Measurements from ENCODE around the gene ZNF580.
A peak's percentile ranks its signal among the peaks of the same experiment; 100 is the strongest.

ZNF580 gene

GRCh38 chr19:55635856-55636440, 4.9 kb upstream of the ZNF580 start:
- Histone ChIP-seq H3K9ac (ENCODE audit: low read depth, low read length, poor library complexity, severe bottlenecking) (peak overlapping the region; percentile 96), H3K36me3 (ENCODE audit: insufficient read depth, low read length) (no peaks in the 10 kb centered on the region), H3K27me3 (ENCODE audit: insufficient read depth, low read length, poor library complexity, severe bottlenecking) (no peaks in the 10 kb centered on the region), H3F3A (ENCODE audit: low read depth) (no peaks in the 10 kb centered on the region), H3K4me2 (ENCODE audit: low read depth, low read length, poor library complexity, severe bottlenecking) (peak overlapping the region; percentile 99), H3K79me2 (ENCODE audit: insufficient read depth, low read length) (peaks cover 39% of the 10 kb centered on the region), H3K4me3 (ENCODE audit: low read length, poor library complexity, severe bottlenecking) (peak overlapping the region; percentile 96), H4K20me1 (ENCODE audit: insufficient read depth, low read length, poor library complexity, severe bottlenecking) (peaks cover 8% of the 10 kb centered on the region), H2AFZ (ENCODE audit: low read length) (no peak overlapping the region), H3K9me3 (ENCODE audit: insufficient read depth, low read depth, low read length) (no peaks in the 10 kb centered on the region), H3K4me1 (ENCODE audit: insufficient read depth, low read length, poor library complexity, severe bottlenecking) (peaks cover 30% of the 10 kb centered on the region), H3K9me2 (replicated peaks; ENCODE audit: low read depth, low read length) (no peaks in the 10 kb centered on the region)
- TF ChIP-seq EZH2phosphoT487 (IDR thresholded peaks at IDR 0.05; ENCODE audit: borderline replicate concordance), result no peak
- TF ChIP-seq, protein P1, sequence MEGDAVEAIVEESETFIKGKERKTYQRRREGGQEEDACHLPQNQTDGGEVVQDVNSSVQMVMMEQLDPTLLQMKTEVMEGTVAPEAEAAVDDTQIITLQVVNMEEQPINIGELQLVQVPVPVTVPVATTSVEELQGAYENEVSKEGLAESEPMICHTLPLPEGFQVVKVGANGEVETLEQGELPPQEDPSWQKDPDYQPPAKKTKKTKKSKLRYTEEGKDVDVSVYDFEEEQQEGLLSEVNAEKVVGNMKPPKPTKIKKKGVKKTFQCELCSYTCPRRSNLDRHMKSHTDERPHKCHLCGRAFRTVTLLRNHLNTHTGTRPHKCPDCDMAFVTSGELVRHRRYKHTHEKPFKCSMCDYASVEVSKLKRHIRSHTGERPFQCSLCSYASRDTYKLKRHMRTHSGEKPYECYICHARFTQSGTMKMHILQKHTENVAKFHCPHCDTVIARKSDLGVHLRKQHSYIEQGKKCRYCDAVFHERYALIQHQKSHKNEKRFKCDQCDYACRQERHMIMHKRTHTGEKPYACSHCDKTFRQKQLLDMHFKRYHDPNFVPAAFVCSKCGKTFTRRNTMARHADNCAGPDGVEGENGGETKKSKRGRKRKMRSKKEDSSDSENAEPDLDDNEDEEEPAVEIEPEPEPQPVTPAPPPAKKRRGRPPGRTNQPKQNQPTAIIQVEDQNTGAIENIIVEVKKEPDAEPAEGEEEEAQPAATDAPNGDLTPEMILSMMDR (conservative IDR thresholded peaks at IDR 0.05; ENCODE audit: low read length), result no peak

- Histone ChIP-seq H3K9ac (ENCODE audit: low read depth, low read length, poor library complexity, severe bottlenecking) (peak overlapping the region; percentile 96), H3K4me1 (ENCODE audit: insufficient read depth, low read length, poor library complexity, severe bottlenecking) (peaks cover 37% of the 10 kb centered on the region), H3K9me3 (ENCODE audit: insufficient read depth, low read depth, low read length) (no peaks in the 10 kb centered on the region), H3F3A (ENCODE audit: low read depth) (no peaks in the 10 kb centered on the region), H4K20me1 (ENCODE audit: insufficient read depth, low read length, poor library complexity, severe bottlenecking) (peaks cover 8% of the 10 kb centered on the region), H2AFZ (ENCODE audit: low read length) (no peak overlapping the region), H3K4me3 (ENCODE audit: low read length, poor library complexity, severe bottlenecking) (peak overlapping the region; percentile 96), H3K79me2 (ENCODE audit: insufficient read depth, low read length) (peaks cover 46% of the 10 kb centered on the region), H3K4me2 (ENCODE audit: low read depth, low read length, poor library complexity, severe bottlenecking) (peak overlapping the region; percentile 99), H3K36me3 (ENCODE audit: insufficient read depth, low read length) (no peaks in the 10 kb centered on the region), H3K9me2 (replicated peaks; ENCODE audit: low read depth, low read length) (no peaks in the 10 kb centered on the region), H3K27me3 (ENCODE audit: insufficient read depth, low read length, poor library complexity, severe bottlenecking) (no peaks in the 10 kb centered on the region)
- TF ChIP-seq, protein P1 (conservative IDR thresholded peaks at IDR 0.05; ENCODE audit: low read length), result no peak
- TF ChIP-seq EZH2phosphoT487 (IDR thresholded peaks at IDR 0.05; ENCODE audit: borderline replicate concordance), result no peak
These were observed 4.1 kb upstream of the ZNF580 start for GRCh38 chr19:55636723-55637122.

GRCh38 chr19:55637534-55637933, 3.3 kb upstream of the ZNF580 start:
- peak overlapping the region; percentile 99 for H3K4me2 ChIP-seq (ENCODE audit: low read depth, low read length, poor library complexity, severe bottlenecking)
- no peak overlapping the region for H3K4me3 ChIP-seq (ENCODE audit: low read length, poor library complexity, severe bottlenecking)
- H3K27me3 ChIP-seq (ENCODE audit: insufficient read depth, low read length, poor library complexity, severe bottlenecking), result no peaks in the 10 kb centered on the region
- H3K79me2 ChIP-seq (ENCODE audit: insufficient read depth, low read length), result peaks cover 53% of the 10 kb centered on the region
- no peak for TF ChIP-seq EZH2phosphoT487 (IDR thresholded peaks at IDR 0.05; ENCODE audit: borderline replicate concordance)
- TF ChIP-seq, protein P1 (conservative IDR thresholded peaks at IDR 0.05; ENCODE audit: low read length), result no peak
- no peaks in the 10 kb centered on the region for H3K36me3 ChIP-seq (ENCODE audit: insufficient read depth, low read length)
- no peaks in the 10 kb centered on the region for H3F3A ChIP-seq (ENCODE audit: low read depth)
- no peaks in the 10 kb centered on the region for H3K9me3 ChIP-seq (ENCODE audit: insufficient read depth, low read depth, low read length)
- H3K4me1 ChIP-seq (ENCODE audit: insufficient read depth, low read length, poor library complexity, severe bottlenecking), result peaks cover 40% of the 10 kb centered on the region
- H2AFZ ChIP-seq (ENCODE audit: low read length), result no peak overlapping the region
- H4K20me1 ChIP-seq (ENCODE audit: insufficient read depth, low read length, poor library complexity, severe bottlenecking), result peaks cover 8% of the 10 kb centered on the region
- H3K9ac ChIP-seq (ENCODE audit: low read depth, low read length, poor library complexity, severe bottlenecking), result no peak overlapping the region
- H3K9me2 ChIP-seq (replicated peaks; ENCODE audit: low read depth, low read length), result no peaks in the 10 kb centered on the region

All from Loucy (cell line).